SK-N-SH treated with all-trans-retinoic acid at 6 μM for 48 hours (cell line): Measurements from ENCODE around the gene STRADB.

Experiments
- ATAC-seq: fragments of 200-7000 bp; cut with Tn5 transposase; 3 replicates; pipeline ENCODE4 v1.9.1; 2020; ENCODE audit warnings: mild to moderate bottlenecking, moderate library complexity
- ARNTL ChIP-seq: fragments of 450-650 bp; formaldehyde crosslinking; IDR thresholded peaks from 2 replicates; pipeline ENCODE4 v1.5.0; 2020; ENCODE audit warnings: low read depth, mild to moderate bottlenecking, moderate library complexity, borderline replicate concordance
- BACH2 ChIP-seq: fragments of 250-450 bp; sonication (Bioruptor Pico); IDR thresholded peaks from 2 replicates; pipeline ENCODE4 v1.9.0; 2021; ENCODE audit warnings: mild to moderate bottlenecking, borderline replicate concordance
- CREB5 ChIP-seq: fragments of 250-450 bp; sonication (Bioruptor Pico); IDR thresholded peaks from 2 replicates; pipeline ENCODE4 v1.5.1; 2020; ENCODE audit warnings: low read depth, mild to moderate bottlenecking, moderate library complexity
- CSDC2 ChIP-seq: fragments of 250-450 bp; sonication (Bioruptor Pico); IDR thresholded peaks from 2 replicates; pipeline ENCODE4 v1.5.0; 2020; ENCODE audit warnings: mild to moderate bottlenecking, moderate library complexity
- CSRNP3 ChIP-seq: fragments of 250-450 bp; sonication (Bioruptor Pico); IDR thresholded peaks from 2 replicates; pipeline ENCODE4 v1.5.1; 2021; ENCODE audit warnings: mild to moderate bottlenecking, moderate library complexity
- ESRRG ChIP-seq: fragments of 250-450 bp; sonication (Bioruptor Pico); IDR thresholded peaks from 2 replicates; pipeline ENCODE4 v1.6.1; 2021; ENCODE audit warnings: mild to moderate bottlenecking
- GLIS3 ChIP-seq: fragments of 250-450 bp; sonication (Bioruptor Pico); IDR thresholded peaks from 2 replicates; pipeline ENCODE4 v1.5.0; 2020; ENCODE audit warnings: mild to moderate bottlenecking, moderate library complexity
- ISL1 ChIP-seq: fragments of 250-450 bp; sonication (Bioruptor Pico); IDR thresholded peaks from 2 replicates; pipeline ENCODE4 v2.1.2; 2022; ENCODE audit warnings: mild to moderate bottlenecking, moderate library complexity
- OSR1 ChIP-seq: fragments of 250-450 bp; sonication (Bioruptor Pico); IDR thresholded peaks from 2 replicates; pipeline ENCODE4 v1.8.0; 2022; ENCODE audit warnings: moderate library complexity, mild to moderate bottlenecking, inconsistent platforms
- POU6F1 ChIP-seq: fragments of 250-450 bp; sonication (Bioruptor Pico); IDR thresholded peaks from 2 replicates; pipeline ENCODE4 v1.8.0; 2021; ENCODE audit warnings: low read depth, mild to moderate bottlenecking, moderate library complexity, borderline replicate concordance
- RARB ChIP-seq: fragments of 250-450 bp; sonication (Bioruptor Pico); IDR thresholded peaks from 2 replicates; pipeline ENCODE4 v1.8.0; 2021; ENCODE audit warnings: mild to moderate bottlenecking, moderate library complexity
- SNAI2 ChIP-seq: fragments of 250-450 bp; sonication (Bioruptor Pico); IDR thresholded peaks from 2 replicates; pipeline ENCODE4 v1.5.0; 2020; ENCODE audit warnings: mild to moderate bottlenecking, moderate library complexity
- TCF4 ChIP-seq: fragments of 250-450 bp; sonication (Bioruptor Pico); IDR thresholded peaks from 2 replicates; pipeline ENCODE4 v1.8.0; 2021; ENCODE audit warnings: mild to moderate bottlenecking, moderate library complexity, borderline replicate concordance
- TSHZ2 ChIP-seq: fragments of 250-450 bp; sonication (Bioruptor Pico); IDR thresholded peaks from 2 replicates; pipeline ENCODE4 v1.5.0; 2020; ENCODE audit warnings: mild to moderate bottlenecking, moderate library complexity
- ZC3H10 ChIP-seq: fragments of 250-450 bp; sonication (Bioruptor Pico); IDR thresholded peaks from 2 replicates; pipeline ENCODE4 v1.5.1; 2021; ENCODE audit warnings: mild to moderate bottlenecking, moderate library complexity
- ZFP3 ChIP-seq: fragments of 250-450 bp; sonication (Bioruptor Pico); IDR thresholded peaks from 2 replicates; pipeline ENCODE4 v1.5.0; 2020; ENCODE audit warnings: mild to moderate bottlenecking, moderate library complexity
- ZFP30 ChIP-seq: fragments of 450-650 bp; formaldehyde crosslinking; IDR thresholded peaks from 2 replicates; pipeline ENCODE4 v1.5.0; 2022; ENCODE audit warnings: mild to moderate bottlenecking, moderate library complexity
- ZNF565 ChIP-seq: fragments of 450-650 bp; formaldehyde crosslinking; conservative IDR thresholded peaks from 2 replicates; pipeline ENCODE4 v1.5.0; 2020; ENCODE audit warnings: low read depth, mild to moderate bottlenecking, moderate library complexity
- ZNF70 ChIP-seq: fragments of 450-650 bp; formaldehyde crosslinking; IDR thresholded peaks from 2 replicates; pipeline ENCODE4 v1.5.0; 2020; ENCODE audit warnings: mild to moderate bottlenecking, moderate library complexity
- ZNF8 ChIP-seq: fragments of 450-650 bp; formaldehyde crosslinking; IDR thresholded peaks from 2 replicates; pipeline ENCODE4 v1.5.0; 2020; ENCODE audit warnings: mild to moderate bottlenecking, moderate library complexity

STRADB gene

GRCh38 chr2:201465524-201465971 is 14.0 kb downstream of the STRADB start:
- TF ChIP-seq ZFP30 (CRISPR knock-in tag) (no peak), ZNF8 (CRISPR knock-in tag) (no peak), TSHZ2 (CRISPR knock-in tag) (no peak), CREB5 (CRISPR knock-in tag) (no peak), POU6F1 (CRISPR knock-in tag) (no peak), ZFP3 (CRISPR knock-in tag) (no peak), GLIS3 (CRISPR knock-in tag) (no peak), CSDC2 (CRISPR knock-in tag) (no peak), ZNF70 (CRISPR knock-in tag) (no peak)
- ATAC-seq: peak; percentile 68

GRCh38 chr2:201466050-201466675 is 14.6 kb downstream of the STRADB start:
- no peak for TF ChIP-seq SNAI2 (CRISPR knock-in tag)
- TF ChIP-seq ZNF8 (CRISPR knock-in tag): no peak
- no peak for TF ChIP-seq ESRRG (CRISPR knock-in tag)
- TF ChIP-seq CREB5 (CRISPR knock-in tag): no peak
- no peak for TF ChIP-seq BACH2
- no peak for TF ChIP-seq ZFP3 (CRISPR knock-in tag)
- no peak for TF ChIP-seq ZNF565
- TF ChIP-seq ZFP30 (CRISPR knock-in tag): no peak
- TF ChIP-seq ARNTL (CRISPR knock-in tag): no peak
- TF ChIP-seq ISL1 (CRISPR knock-in tag): no peak
- no peak for TF ChIP-seq GLIS3 (CRISPR knock-in tag)
- TF ChIP-seq POU6F1 (CRISPR knock-in tag): no peak
- TF ChIP-seq TCF4 (CRISPR knock-in tag): no peak
- no peak for TF ChIP-seq ZC3H10 (CRISPR knock-in tag)
- no peak for TF ChIP-seq CSDC2 (CRISPR knock-in tag)
- TF ChIP-seq CSRNP3 (CRISPR knock-in tag): no peak
- no peak for TF ChIP-seq OSR1 (CRISPR knock-in tag)
- ATAC-seq: peak; percentile 93

- TF ChIP-seq ARNTL (CRISPR knock-in tag) (no peak), OSR1 (CRISPR knock-in tag) (no peak), RARB (CRISPR knock-in tag) (no peak), ZNF565 (no peak), TCF4 (CRISPR knock-in tag) (no peak), ZNF70 (CRISPR knock-in tag) (no peak), ESRRG (CRISPR knock-in tag) (no peak), ZNF8 (CRISPR knock-in tag) (no peak), BACH2 (no peak)
- TF ChIP-seq, all 23 proteins: peak for 0
Measured at GRCh38 chr2:201467666-201468065, 16.1 kb downstream of the STRADB start.

More at GRCh38 chr2:201467666-201468065, 16.1 kb downstream of the STRADB start:
- no peak for ATAC-seq
